ENCODE measurements around the gene GMEB1. TPM values are rescaled to one million over a fixed set of nuclear protein-coding genes. Genes with fewer than 3 reads are reported as not detected.

GMEB1 gene
- total and polyA plus RNA-seq, 2 donors (not counting 3 experiments of a cell fraction or from before 2014, with no cell fraction given), result 8.1 to 16.0 TPM

DNA sequence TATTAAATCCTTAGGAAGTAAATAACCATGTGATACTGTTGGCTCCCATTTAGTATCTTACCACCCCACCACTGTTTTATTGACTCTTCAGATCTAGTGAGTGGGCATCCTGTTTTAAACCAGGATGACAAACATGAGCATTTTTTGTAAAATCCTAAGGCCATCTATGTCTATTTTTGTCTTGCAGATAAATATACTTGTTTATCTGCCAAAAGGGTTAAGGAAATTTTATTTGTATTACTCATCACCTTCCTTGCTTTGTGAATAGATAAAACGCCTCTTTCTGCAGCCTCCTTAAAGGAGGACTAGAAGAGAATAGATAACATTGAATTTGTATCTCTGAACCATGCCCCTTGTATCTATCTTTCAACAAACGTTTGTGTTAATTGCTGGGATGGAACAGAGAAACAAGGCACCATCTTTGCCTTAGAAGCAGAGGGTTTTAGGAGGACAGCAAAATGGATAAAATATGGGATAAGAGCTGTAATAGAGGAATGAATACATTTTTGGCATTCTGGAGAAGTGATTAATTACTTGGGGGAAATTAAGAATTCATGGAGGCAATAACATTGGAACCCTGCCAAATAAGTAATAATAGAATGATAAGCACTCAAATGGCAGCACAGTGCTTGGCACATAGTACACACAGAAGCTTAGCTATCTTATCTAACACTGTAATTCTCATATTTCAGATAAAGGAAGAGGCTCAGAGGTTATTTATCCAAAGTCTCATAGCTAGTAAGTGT is 82.9 kb downstream of the GMEB1 start:
- peak; percentile 40 for DNase-seq (ENCODE audit: low read depth, low spot score)
- dilution Hi-C loops (cut with MboI; ENCODE audit: extremely low pct_ligation_motif_present, low sequenced_read_pairs) (no loop called here), intact Hi-C loops (cut with micrococcal nuclease) (no loop called here)
- Histone ChIP-seq H3K9ac (replicated peaks; ENCODE audit: extremely low read depth, insufficient read depth, low read length) (no peak overlapping the region), H3K79me2 (ENCODE audit: control insufficient read depth, insufficient read depth, low read length) (peaks cover 100% of the 10 kb centered on the region), H3K27ac (ENCODE audit: insufficient read depth, low read depth, low read length) (no peak overlapping the region), H3K9me3 (replicated peaks; ENCODE audit: control insufficient read depth, insufficient read depth, low read length) (no peaks in the 10 kb centered on the region), H3K4me1 (ENCODE audit: control insufficient read depth, extremely low read depth, insufficient read depth, low read length) (peaks cover 36% of the 10 kb centered on the region), H3K9me1 (replicated peaks; ENCODE audit: control insufficient read depth, extremely low read depth, insufficient read depth, low read length) (no peaks in the 10 kb centered on the region), H2AFZ (ENCODE audit: low read depth, low read length) (no peak overlapping the region), H3K36me3 (ENCODE audit: control insufficient read depth in 2 of 2, extremely low read depth in 1 of 2, insufficient read depth in 2 of 2, low read length in 2 of 2) (peaks cover 0 to 5% of the 10 kb centered on the region in 2 experiments), H3K27me3 (ENCODE audit: control insufficient read depth in 2 of 2, insufficient read depth in 2 of 2, low read length in 2 of 2) (no peaks in the 10 kb centered on the region), H3K4me3 (replicated peaks in 1 of 3; ENCODE audit: insufficient read depth in 1 of 3, low read depth in 1 of 3, low read length in 3 of 3) (no peak overlapping the region), H4K20me1 (replicated peaks; ENCODE audit: control insufficient read depth, extremely low read depth, insufficient read depth, low read length) (peaks cover 36% of the 10 kb centered on the region), H3K4me2 (ENCODE audit: insufficient read depth, low read length) (peak overlapping the region; percentile 59)
- no peak for TF ChIP-seq POLR2AphosphoS5 (IDR thresholded peaks at IDR 0.05; ENCODE audit: insufficient read depth, low read depth, low read length)
- peak; percentile 33 for TF ChIP-seq JUN (IDR thresholded peaks at IDR 0.05; ENCODE audit: borderline replicate concordance, insufficient read depth, insufficient read length, low read depth)
- no peak for TF ChIP-seq EZH2 (IDR thresholded peaks at IDR 0.05; ENCODE audit: borderline replicate concordance, low read depth, low read length, severe bottlenecking)
- TF ChIP-seq FOS (IDR thresholded peaks at IDR 0.05; ENCODE audit: borderline replicate concordance, insufficient read depth, low read length), result peak; percentile 55
- TF ChIP-seq, protein P1, sequence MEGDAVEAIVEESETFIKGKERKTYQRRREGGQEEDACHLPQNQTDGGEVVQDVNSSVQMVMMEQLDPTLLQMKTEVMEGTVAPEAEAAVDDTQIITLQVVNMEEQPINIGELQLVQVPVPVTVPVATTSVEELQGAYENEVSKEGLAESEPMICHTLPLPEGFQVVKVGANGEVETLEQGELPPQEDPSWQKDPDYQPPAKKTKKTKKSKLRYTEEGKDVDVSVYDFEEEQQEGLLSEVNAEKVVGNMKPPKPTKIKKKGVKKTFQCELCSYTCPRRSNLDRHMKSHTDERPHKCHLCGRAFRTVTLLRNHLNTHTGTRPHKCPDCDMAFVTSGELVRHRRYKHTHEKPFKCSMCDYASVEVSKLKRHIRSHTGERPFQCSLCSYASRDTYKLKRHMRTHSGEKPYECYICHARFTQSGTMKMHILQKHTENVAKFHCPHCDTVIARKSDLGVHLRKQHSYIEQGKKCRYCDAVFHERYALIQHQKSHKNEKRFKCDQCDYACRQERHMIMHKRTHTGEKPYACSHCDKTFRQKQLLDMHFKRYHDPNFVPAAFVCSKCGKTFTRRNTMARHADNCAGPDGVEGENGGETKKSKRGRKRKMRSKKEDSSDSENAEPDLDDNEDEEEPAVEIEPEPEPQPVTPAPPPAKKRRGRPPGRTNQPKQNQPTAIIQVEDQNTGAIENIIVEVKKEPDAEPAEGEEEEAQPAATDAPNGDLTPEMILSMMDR (IDR thresholded peaks at IDR 0.05; ENCODE audit: extremely low read depth in 1 of 2, insufficient read depth in 1 of 2, low read depth in 1 of 2, low read length in 2 of 2), result no peak
- no peak for TF ChIP-seq GATA2 (IDR thresholded peaks at IDR 0.05; ENCODE audit: insufficient read depth, insufficient read length, low read depth, low read length)
- FAIRE-seq, result peak; percentile 52
- ChIA-PET CTCF (interaction anchor here (1.1 to 3.7 kb wide), 4 partner anchors 11 to 126 kb away, joined by 3 to 32 read pairs (median 4); partner anchors contain the start of gene YTHDF2), POLR2A (interaction anchor here (0.6 to 1.1 kb wide), 3 partner anchors 13 to 155 kb away, joined by 3 to 5 read pairs (median 4); partner anchors contain the start of gene RNU11)
- TSS peak; percentile 4 for BruUV-seq (replicated peaks)
